Esophagus squamous epithelium (tissue), 5 donors: ENCODE measurements around the gene CHAF1A. TPM values are rescaled to one million over a fixed set of nuclear protein-coding genes. Genes with fewer than 3 reads are reported as not detected.

Experiments used
- DNase-seq: peaks from one replicate; lab custom pipeline; 2025; lab: John Stamatoyannopoulos, UW
- H3K27ac ChIP-seq, 4 donors: fragments of 200-600 bp; sonication (generic); one replicate each; pipeline ENCODE4 v1.5.1; 2016 to 2019; ENCODE audit warnings: mild to moderate bottlenecking in 1 of 4
- H3K27me3 ChIP-seq, 4 donors: fragments of 200-600 bp; sonication (generic); 1 replicate in 3 of 4; 2 replicates in 1 of 4; pipeline versions ENCODE4 v1.5.1 to v1.6.0; 2017 to 2021; ENCODE audit warnings: antibody characterized with exemption in 1 of 4
- H3K36me3 ChIP-seq, 3 donors: fragments of 200-600 bp; sonication (generic); one replicate each; pipeline ENCODE4 v1.5.1; 2016 to 2019
- H3K4me1 ChIP-seq, 3 donors: fragments of 200-600 bp; sonication (generic); one replicate each; pipeline ENCODE4 v1.5.1; 2017 to 2019
- H3K4me3 ChIP-seq, 4 donors: fragments of 200-600 bp; sonication (generic); 1 replicate in 3 of 4; 2 replicates in 1 of 4; pipeline ENCODE4 v1.5.1; 2016 to 2019; ENCODE audit warnings: mild to moderate bottlenecking in 2 of 4, moderate library complexity in 1 of 4
- H3K9me3 ChIP-seq, 3 donors: fragments of 200-600 bp; sonication (generic); one replicate each; pipeline ENCODE4 v1.5.1; 2016 to 2019
- CTCF ChIP-seq, 6 experiments: fragments of 450-650 bp in 4 of 6; fragments of 200-600 bp in 2 of 6; sonication (generic) in 2 of 6; IDR thresholded peaks; one replicate each; pipeline ENCODE4 v1.5.1; 2016 to 2019; ENCODE audit warnings: antibody characterized with exemption in 6 of 6, mild to moderate bottlenecking in 4 of 6, moderate library complexity in 4 of 6
- POLR2A ChIP-seq, 4 donors: fragments of 450-650 bp; IDR thresholded peaks; one replicate each; pipeline ENCODE4 v1.6.1; 2017; ENCODE audit warnings: antibody characterized with exemption in 4 of 4, mild to moderate bottlenecking in 4 of 4, moderate library complexity in 3 of 4
- WGBS, 2 donors: methylation state at CpG; one replicate each; pipeline ENCODE4 v1.1.5; 2018; 5-methylcytosine and 5-hydroxymethylcytosine counted together
- intact Hi-C: fragments of 100-400 bp; cut with DNase I; formaldehyde crosslinking; loops from one replicate; pipeline ENCODE4 v1.15.0; 2022
- total RNA-seq, 4 donors: library from RNA; depleted of rRNA; stranded (reverse); fragments of >200 nt; gene quantifications; one replicate each; pipeline ENCODE4 v1.1.0, GENCODE V29; 2016
- donor health status: DM: yes; HTN: yes; CAD: no.

The CHAF1A gene
- total RNA-seq, 4 donors from 2014 or later = 7.6 to 20.9 (median 11.9) TPM

DNA sequence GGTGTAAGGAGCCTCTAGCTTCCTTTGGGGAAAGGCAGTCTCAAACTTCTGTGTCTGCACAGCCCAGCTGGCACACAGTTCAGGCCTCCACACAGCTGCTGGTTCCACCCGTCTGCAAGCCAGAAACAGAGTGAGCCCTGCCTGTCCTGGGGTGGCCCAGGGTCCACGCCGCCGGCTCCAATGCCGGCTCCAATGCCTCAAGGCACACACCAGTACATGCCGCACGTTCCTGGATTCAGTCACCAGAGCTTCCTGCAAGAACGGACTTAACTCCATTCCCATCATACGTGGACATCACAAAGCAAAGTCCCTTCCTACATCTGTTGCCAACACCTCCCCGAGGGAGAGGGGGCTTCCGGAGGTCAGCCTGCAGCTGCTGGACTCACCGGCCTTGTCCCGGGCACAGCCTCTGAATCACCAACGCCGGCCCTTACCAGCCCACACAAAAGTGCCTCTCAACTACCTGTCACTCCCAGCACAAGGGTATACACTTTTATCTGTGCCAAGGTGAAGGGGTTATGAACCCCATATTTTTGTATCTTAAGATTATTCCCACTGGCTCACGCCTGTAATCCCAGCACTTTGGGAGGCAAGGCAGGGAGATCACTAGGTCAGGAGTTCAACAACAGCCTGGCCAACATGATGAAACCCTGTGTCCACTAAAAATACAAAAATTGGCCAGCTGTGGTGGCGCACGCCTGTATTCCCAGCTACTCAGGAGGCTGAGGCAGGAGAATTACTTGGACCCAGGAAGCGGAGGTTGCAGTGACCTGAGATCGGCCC is 10.5 kb upstream of the CHAF1A start:
- WGBS, 2 donors = 45 to 56% methylated on average over 15 to 18 of the region's 20 CpGs
- TF ChIP-seq POLR2A (IDR thresholded peaks at IDR 0.05) (no peak), CTCF (IDR thresholded peaks at IDR 0.05) (no peak)
- peak overlapping the region in 3 of 4 donors; percentile 18 to 44 (median 22) for H3K4me3 ChIP-seq

DNA sequence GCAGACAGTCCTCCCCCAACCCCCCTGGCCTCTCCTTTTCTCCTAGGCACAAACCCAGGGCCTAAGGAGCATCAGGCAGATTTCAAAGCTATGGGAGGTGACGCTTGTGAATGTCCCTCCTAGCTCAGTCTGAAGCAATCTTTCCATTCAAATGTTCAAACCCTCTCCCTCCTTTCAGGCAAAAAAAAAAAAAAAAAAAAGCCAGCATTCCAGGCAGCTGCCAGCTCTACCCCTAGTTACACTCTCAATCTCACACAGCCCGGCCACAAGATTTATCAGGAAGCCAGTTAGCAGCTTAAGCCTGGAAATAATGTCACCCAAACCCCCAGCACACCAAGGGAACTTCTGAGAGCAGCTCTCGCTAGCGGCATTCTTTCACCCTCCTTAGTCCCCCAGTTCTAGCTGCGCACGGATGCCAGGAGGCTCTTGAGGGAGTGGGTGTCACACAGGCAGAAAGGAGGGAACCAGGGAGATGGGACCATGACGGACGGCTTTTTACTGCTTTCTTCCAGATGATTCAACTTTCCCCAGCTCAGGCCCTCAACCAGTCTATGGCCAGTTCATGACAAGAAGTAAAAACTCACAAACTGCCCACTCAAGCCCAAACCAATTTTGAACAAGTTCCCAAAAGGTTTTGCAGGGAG is 8.4 kb upstream of the CHAF1A start:
- DNase-seq = no peak

More for the DNA sequence above, 10.5 kb upstream of the CHAF1A start:
- peak overlapping the region; percentile 81 to 93 (median 86) for H3K27ac ChIP-seq
- intact Hi-C loops = no loop called here
- peaks cover 53 to 98% (median 79%) of the 10 kb centered on the region in 3 donors for H3K4me1 ChIP-seq
- H3K9me3 ChIP-seq = no peaks in the 10 kb centered on the region
- H3K36me3 ChIP-seq = peaks cover 0 to 49% (median 9%) of the 10 kb centered on the region in 3 donors
- H3K27me3 ChIP-seq = no peaks in the 10 kb centered on the region
- DNase-seq = no peak

GRCh38 chr19:4396949-4397783 is 5.3 kb upstream of the CHAF1A start:
- H3K4me1 ChIP-seq = peaks cover 32 to 90% (median 61%) of the 10 kb centered on the region in 3 donors
- peaks cover 0 to 48% (median 4%) of the 10 kb centered on the region in 3 donors for H3K36me3 ChIP-seq
- no peaks in the 10 kb centered on the region for H3K9me3 ChIP-seq
- peak overlapping the region in 1 of 4 donors; percentile 98 for H3K4me3 ChIP-seq
- 70 to 78% methylated on average over 9 to 13 of the region's 15 CpGs for WGBS, 2 donors
- H3K27ac ChIP-seq = peak overlapping the region; percentile 40 to 99 (median 65)
- DNase-seq = no peak
- TF ChIP-seq POLR2A (IDR thresholded peaks at IDR 0.05) (no peak), CTCF (IDR thresholded peaks at IDR 0.05) (no peak)
- H3K27me3 ChIP-seq = no peaks in the 10 kb centered on the region
- intact Hi-C loops = no loop called here

More for the DNA sequence above, 8.4 kb upstream of the CHAF1A start:
- Histone ChIP-seq H3K4me1 (peaks cover 54 to 98% (median 83%) of the 10 kb centered on the region in 3 donors), H3K9me3 (no peaks in the 10 kb centered on the region), H3K4me3 (no peak overlapping the region), H3K27ac (peak overlapping the region; percentile 51 to 90 (median 76)), H3K27me3 (no peaks in the 10 kb centered on the region), H3K36me3 (peaks cover 0 to 56% (median 4%) of the 10 kb centered on the region in 3 donors)
- WGBS, 2 donors = 66 to 81% methylated on average over 6 to 7 of the region's 8 CpGs
- no peak for TF ChIP-seq POLR2A (IDR thresholded peaks at IDR 0.05)
- TF ChIP-seq CTCF (IDR thresholded peaks at IDR 0.05) = no peak
- intact Hi-C loops = no loop called here

DNA sequence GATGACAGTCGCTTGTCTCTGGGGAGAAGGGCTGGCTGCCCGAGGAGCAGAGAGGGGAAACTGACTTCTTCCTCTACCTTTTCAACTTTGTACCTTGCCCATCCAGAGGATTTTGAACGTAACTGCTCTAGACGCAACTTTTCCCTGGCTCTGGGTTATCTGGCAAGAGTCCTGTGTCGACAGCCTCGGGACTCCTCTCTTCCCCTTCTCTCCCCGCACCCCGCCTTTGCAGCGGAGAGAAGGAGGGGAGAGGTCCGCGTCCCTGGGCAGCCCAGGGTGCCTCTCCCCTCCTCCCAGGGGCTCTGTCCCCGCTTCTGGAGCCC is 2.7 kb upstream of the CHAF1A start:
- Histone ChIP-seq H3K27ac (peak overlapping the region; percentile 97 to 99 (median 98)), H3K27me3 (no peaks in the 10 kb centered on the region), H3K36me3 (peaks cover 0 to 42% (median 4%) of the 10 kb centered on the region in 3 donors), H3K9me3 (no peaks in the 10 kb centered on the region), H3K4me3 (peak overlapping the region; percentile 88 to 98 (median 96)), H3K4me1 (peaks cover 33 to 81% (median 47%) of the 10 kb centered on the region in 3 donors)
- TF ChIP-seq POLR2A (IDR thresholded peaks at IDR 0.05) = no peak
- no peak for DNase-seq
- intact Hi-C loops = no loop called here
- WGBS, 2 donors = 0% methylated on average over 8 to 9 of the region's 12 CpGs
